GM12801 (cell line): ENCODE results near the gene B4GALNT4.

Source experiments
- CTCF ChIP-seq: IDR thresholded peaks from one replicate; pipeline ENCODE4 v1.5.1; 2011; ENCODE audit warnings: control low read depth; ENCODE audit not compliant: insufficient read length; ENCODE audit errors: extremely low read depth

The B4GALNT4 gene

GRCh38 chr11:377174-377865 lies 8.0 kb downstream of the B4GALNT4 start:
- TF ChIP-seq CTCF, result no peak

- no peak for TF ChIP-seq CTCF
Observed at GRCh38 chr11:377883-378500, 8.7 kb downstream of the B4GALNT4 start.

- no peak for TF ChIP-seq CTCF
Observed at GRCh38 chr11:379205-380094, 10.2 kb downstream of the B4GALNT4 start.

GRCh38 chr11:380095-380480 lies 10.8 kb downstream of the B4GALNT4 start:
- no peak for TF ChIP-seq CTCF

- no peak for TF ChIP-seq CTCF
Observed at GRCh38 chr11:380491-380890, 11.2 kb downstream of the B4GALNT4 start.

GRCh38 chr11:380996-381395 lies 11.7 kb downstream of the B4GALNT4 start:
- no peak for TF ChIP-seq CTCF

- no peak for TF ChIP-seq CTCF
Observed at GRCh38 chr11:381501-382072, 12.3 kb downstream of the B4GALNT4 start.
